Hematopoietic multipotent progenitor cell treated with erythropoietin and hydrocortisone succinate and interleukin-3 and kit ligand, for 6 days (in vitro differentiated cells): Measurements from ENCODE around the gene VMP1.
"Not testable (repeated sequence)": the region's sequence is repeated elsewhere in the genome, so short reads cannot be mapped to it uniquely, and the experiment has no call there.

Source experiments
- DNase-seq: peaks from one replicate; pipeline ENCODE4 v3.0.0-alpha.2; 2015

VMP1 gene

DNA sequence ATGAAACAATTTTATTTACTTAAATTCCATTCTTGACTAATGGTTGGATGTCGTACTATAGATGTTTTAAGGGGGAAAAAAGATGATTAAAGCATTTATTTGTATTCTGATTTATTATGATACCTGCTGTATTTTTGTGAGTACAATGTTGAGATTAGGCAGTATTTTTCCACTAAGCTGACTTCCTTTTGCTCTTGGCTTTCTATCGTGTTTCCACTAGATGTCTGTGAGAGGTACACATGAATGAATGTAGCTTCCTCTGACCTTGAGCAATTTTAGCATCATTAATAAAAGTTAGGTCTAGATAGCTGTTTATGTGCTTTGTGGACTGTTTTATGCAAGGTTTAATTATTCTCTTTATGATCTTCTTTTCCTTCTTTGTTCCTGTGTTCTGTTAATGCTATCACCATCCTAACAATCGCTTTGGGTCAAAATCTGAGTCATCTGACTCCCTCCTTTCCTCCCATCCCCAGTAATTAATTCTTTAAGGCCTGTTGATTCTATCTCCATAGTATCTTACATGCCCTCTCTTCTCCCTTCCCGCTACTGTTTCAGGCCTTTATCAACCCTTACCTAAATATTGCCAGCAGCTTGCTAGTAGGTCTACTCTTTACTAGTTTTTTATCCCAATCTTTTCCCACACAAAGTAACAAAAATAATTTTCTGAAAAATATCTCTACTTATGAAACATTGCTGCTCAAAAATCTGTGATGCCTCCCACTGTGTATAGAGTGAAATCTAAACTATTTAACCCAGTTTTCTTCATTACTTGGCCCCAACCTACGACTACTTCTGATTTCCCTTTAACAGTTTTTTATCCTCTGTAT is 76.0 kb downstream of the VMP1 start:
- peak; percentile 38 for DNase-seq

- DNase-seq, result peak; percentile 38
Observed at GRCh38 chr17:59785091-59785799, 77.8 kb downstream of the VMP1 start.

GRCh38 chr17:59786213-59786535 is 78.7 kb downstream of the VMP1 start:
- no peak for DNase-seq

DNA sequence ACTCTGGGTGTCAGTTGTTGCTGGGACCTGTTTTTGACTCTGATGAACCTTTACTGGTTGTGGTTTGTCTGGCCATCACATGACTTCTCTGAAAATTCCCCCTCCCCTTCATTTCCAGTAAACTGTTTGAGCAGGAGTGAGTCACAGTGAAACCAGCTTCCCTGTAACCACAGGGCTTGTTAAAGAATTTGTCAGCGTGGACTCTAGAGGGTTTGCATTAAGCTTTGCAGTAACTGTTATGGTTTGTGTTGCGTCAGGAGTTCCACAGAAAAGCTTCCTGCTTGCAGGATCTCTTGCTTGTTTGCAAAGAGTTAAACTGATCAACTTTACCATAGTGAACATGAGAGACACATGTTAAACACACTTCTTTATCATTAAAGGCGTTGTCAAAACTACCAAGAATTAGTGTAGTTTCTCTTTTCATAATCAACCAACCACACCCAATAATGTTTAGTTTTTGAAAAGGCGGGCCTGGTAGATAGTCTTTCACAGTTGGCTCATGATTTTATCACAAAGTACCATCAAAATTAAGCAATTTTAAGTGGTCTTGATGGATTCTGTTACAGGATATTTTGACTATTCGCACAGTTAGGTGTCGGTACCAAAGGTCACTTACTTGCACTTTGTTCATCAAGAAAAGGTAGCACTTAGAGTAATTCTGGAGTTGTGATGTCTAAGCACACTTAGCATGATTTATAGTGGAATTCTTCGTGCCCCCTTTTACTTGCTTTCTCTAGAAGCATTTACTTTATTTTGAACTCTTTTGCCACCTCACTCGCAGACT is 79.3 kb downstream of the VMP1 start:
- DNase-seq, result peak; percentile 98

DNA sequence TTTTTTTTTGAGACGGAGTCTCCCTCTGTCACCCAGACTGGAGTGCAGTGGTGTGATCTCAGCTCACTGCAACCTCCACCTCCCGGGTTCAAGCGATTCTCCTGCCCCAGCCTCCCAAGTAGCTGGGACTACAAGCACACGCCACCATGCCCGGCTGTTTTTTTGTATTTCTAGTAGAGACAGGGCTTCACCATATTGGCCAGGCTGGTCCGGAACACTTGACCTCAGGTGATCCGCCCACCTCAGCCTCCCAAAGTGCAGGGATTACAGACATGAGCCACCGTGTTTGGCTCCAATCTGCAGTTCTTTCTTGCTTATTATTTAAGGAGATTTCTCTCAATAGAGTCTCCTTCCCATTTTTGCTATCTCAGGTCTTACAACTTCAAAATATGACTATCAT is 82.4 kb downstream of the VMP1 start:
- not testable (repeated sequence) for DNase-seq

GRCh38 chr17:59790418-59790817 is 83.0 kb downstream of the VMP1 start:
- DNase-seq, result not testable (repeated sequence)

DNA sequence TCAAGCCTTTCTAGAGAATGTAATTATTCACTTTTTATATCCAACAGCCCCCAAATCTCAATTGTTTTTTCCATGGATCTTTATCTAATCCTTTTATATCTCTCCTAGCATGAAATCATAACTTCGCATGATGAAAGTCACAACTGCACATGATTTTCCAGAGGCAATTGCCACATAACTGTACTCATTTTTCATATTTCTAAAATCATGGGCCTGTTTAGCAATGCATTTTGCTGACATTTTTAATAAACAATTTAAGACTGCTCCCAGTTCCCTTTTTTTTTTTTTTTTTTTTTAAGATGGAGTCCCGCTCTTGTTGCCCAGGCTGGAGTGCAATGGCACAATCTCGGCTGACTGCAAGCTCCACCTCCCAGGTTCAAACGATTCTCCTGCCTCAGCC is 83.5 kb downstream of the VMP1 start:
- DNase-seq, result no peak

DNA sequence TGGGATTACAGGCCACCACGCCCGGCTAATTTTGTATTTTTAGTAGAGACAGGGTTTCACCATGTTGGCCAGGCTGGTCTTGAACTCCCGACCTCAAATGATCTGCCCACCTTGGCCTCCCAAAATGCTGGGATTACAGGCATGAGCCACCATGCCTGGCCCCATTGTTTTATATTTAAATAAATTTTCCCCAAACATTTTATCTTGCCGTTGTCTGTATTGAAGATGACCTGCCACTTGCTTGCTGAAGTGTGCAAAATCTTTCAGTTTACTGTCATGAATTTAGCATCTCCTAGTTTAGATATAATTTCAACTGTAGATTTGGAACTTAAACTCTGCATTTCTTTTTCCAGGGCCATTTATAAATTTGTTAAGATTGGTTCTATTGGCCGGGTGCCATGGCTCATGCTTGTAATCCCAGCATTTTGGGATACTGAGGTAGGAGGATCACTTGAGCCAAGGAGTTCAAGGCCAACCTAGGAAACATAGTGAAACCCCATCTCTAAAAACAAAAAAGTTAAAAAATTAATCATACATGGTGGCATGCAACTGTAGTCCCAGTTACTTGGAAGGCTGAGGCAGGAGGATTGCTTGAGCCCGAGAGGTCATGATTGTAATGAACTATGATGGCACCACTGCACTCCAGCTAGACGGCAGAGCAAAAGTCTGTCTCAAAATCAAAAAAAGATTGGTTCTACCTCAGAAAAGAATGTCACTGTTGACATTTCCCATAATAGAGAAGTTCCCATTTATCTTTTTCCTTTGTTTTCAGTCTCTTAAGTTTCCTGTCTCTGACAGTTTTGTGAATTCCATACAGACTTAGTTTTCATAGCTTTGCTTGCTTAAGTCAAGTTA is 84.4 kb downstream of the VMP1 start:
- DNase-seq, result no peak

DNA sequence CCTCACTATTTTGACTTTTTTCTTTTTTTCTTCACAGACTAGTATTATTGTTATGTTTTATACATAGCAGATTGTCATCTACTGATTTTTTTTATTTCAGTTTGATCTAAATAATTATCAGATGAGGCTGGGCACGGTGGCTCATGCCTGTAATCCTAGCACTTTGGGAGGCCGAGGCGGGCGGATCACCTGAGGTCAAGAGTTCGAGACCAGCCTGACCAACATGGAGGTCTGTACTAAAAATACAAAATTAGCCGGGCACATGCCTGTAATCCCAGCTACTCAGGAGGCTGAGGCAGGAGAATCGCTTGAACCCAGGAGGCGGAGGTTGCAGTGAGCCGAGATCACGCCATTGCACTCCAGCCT is 85.0 kb downstream of the VMP1 start:
- DNase-seq, result not testable (repeated sequence)

DNA sequence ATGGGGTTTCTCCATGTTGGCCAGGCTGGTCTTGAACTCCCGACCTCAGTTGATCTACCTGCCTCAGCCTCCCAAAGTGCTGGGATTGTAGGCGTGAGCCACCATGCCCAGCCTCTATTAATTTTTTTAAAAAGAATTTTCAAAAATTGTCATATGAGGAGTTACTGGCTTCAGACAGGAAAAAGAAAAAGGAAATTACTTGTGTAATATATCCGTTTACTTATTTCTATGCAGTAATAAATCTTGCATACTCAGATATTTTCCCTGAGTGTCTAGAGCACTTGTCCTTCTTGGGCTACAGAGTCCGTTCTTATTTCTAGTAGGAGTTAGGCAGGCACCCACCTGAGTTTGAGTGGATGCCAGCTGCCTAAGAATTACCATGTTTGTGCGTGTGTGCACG is 85.8 kb downstream of the VMP1 start:
- no peak for DNase-seq

DNA sequence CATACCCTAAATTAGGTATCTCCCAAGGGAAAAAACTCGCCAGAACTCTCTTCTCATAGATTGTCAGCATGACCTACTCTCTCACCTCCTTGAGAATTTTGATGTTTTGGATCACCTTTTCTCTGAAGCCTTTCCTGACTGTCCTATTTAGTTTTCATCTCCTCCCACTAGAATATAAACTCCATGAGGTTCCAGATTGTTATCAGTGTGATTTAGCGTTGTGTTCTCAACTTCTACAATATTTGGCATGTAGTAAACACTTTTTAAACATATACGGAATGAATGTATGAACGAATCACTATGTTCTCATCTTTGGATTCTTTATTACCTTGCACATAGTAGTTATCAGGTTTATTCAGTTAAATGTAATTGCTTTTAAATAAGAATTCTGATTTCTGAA is 88.7 kb downstream of the VMP1 start:
- no peak for DNase-seq

GRCh38 chr17:59796785-59797205 is 89.3 kb downstream of the VMP1 start:
- DNase-seq, result no peak

GRCh38 chr17:59798111-59798510 is 90.7 kb downstream of the VMP1 start:
- no peak for DNase-seq

GRCh38 chr17:59800530-59800942 is 93.1 kb downstream of the VMP1 start:
- DNase-seq, result no peak

DNA sequence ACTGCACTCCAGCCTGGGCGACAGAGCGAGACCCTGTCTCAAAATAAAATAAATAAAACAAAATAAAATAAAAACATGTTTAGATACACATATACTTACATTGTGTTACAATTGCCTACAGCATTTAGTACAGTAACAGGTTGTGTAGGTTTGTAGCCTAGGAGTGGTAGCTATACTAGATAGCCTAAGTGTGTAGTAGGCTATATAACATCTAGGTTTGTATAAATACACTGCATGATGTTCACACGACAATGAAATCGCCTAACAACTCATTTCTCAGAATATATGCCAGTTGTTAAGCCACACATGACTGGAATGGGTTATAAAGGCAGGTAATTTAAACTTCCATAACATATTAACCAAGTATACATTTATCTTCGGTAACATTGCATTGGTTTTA is 94.7 kb downstream of the VMP1 start:
- no peak for DNase-seq

DNA sequence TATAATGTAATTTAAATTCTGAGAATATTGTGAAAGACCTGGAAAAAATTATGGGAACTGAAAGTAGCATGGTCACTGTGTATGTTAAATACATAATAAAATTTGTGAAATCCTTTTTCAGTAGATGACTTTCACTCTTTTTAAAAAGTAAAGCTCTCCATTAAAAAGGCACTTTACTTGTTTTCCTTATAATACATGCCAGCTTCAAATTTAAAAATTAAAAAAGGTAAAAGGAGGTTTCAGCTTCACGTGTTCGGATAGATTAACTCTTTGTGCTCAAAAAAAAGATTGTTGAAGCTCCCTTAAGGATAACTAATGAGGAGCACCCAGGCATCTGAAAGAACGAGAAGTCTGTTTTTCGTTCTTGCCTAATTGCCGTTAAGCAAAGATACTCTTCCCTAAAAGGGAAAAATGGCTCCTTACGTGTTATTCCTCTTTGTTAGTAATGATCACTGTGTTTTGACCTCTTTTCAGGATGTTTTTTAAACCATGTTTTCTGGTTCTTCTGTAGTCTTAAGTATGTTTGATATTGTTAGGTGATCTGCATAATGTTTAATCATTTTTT is 97.5 kb downstream of the VMP1 start:
- DNase-seq, result peak; percentile 21

- not testable (repeated sequence) for DNase-seq
Observed at GRCh38 chr17:59806322-59806721, 98.9 kb downstream of the VMP1 start.

GRCh38 chr17:59807892-59808509 is 100.5 kb downstream of the VMP1 start:
- DNase-seq, result no peak

DNA sequence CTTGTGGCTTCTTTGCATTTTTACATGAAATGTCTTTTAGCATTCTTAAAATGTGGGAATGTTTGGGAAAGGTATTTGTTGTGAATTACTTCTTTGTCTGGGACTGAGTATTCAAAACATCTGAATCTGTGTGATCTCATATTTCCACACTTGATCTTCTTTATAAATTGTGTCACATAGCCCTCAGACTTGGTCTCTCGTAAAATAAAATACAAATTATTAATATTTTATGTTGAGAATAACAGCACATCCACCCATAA is 103.4 kb downstream of the VMP1 start:
- DNase-seq, result no peak

DNA sequence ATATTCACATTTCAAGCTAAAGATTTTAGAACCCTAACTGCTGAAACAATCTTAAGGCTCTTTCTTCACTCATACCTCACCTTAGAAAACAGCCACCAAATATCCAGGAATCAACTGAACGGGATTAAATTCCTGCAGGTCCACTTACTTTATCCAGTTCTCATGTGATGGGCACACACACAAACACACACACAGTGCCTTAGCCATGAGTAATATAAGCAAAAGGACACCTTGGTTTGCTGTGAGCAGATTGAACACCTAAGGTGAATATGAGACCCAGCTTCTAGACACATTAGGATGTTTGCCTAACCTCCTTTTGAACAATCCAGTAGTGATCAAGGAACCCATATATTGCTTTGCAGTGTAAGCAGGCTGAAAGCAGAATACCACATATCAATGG is 103.8 kb downstream of the VMP1 start:
- DNase-seq, result no peak

DNA sequence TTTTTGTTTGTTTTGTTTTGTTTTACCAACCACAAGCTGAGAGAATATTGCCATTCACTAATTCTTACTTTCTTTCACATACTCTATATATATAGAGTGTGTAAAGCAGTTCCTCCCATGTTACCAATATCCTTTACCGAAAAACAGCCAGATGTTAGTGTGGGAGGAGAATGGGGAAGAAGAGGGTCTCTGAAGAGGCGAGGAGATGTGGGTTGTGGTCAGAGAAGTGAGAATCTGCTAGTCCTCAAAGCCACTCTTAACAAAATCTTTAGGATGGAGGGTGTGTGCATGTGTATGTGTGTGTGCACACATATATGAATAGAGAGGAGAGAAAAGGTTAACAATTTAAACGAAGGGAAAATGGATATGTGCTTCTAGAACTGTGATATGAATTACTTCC is 104.7 kb downstream of the VMP1 start:
- DNase-seq, result peak; percentile 38

- DNase-seq, result no peak
Observed at GRCh38 chr17:59814276-59814675, 106.8 kb downstream of the VMP1 start.
